ENCODE results near the gene COX14.

GRCh38 chr12:50109319-50109718 is 2.7 kb upstream of the COX14 start:
- no peak for TF ChIP-seq POLR2A (IDR thresholded peaks at IDR 0.05; ENCODE audit: low read depth, low read length)
- no peak for TF ChIP-seq POLR2AphosphoS5 (IDR thresholded peaks at IDR 0.05; ENCODE audit: low read depth, low read length)
- TF ChIP-seq TAF1 (IDR thresholded peaks at IDR 0.05; ENCODE audit: borderline replicate concordance, low read depth, low read length), result no peak
